Progenitor cell of endocrine pancreas (in vitro differentiated cells): ENCODE measurements around the gene PFN1. TPM values are rescaled to one million over a fixed set of nuclear protein-coding genes. Genes with fewer than 3 reads are reported as not detected.
A peak's percentile ranks its signal among the peaks of the same experiment; 100 is the strongest.

Experiments
- DNase-seq: peaks from one replicate; pipeline ENCODE4 v3.0.0; 2021; ENCODE audit warnings: low spot score; ENCODE audit not compliant: unreplicated experiment
- H3K27ac Mint-ChIP-seq: 2 replicates; pipeline ENCODE4 v1.8.0; 2021; ENCODE audit warnings: mild to moderate bottlenecking, moderate library complexity, mixed read lengths
- H3K27me3 Mint-ChIP-seq: 2 replicates; pipeline ENCODE4 v1.8.0; 2021; ENCODE audit warnings: mixed read lengths
- H3K36me3 Mint-ChIP-seq: 2 replicates; pipeline ENCODE4 v1.8.0; 2022; ENCODE audit warnings: mixed read lengths; ENCODE audit not compliant: insufficient read depth
- H3K4me1 Mint-ChIP-seq: 2 replicates; pipeline ENCODE4 v1.8.0; 2021; ENCODE audit warnings: low read depth, mixed read lengths
- H3K4me3 Mint-ChIP-seq: 2 replicates; pipeline ENCODE4 v1.8.0; 2021; ENCODE audit warnings: low read depth, mild to moderate bottlenecking, moderate library complexity, mixed read lengths
- H3K9me3 Mint-ChIP-seq: 2 replicates; pipeline ENCODE4 v1.8.0; 2021; ENCODE audit warnings: low read depth, mixed read lengths
- total RNA-seq: library from RNA; stranded (reverse); gene quantifications from 2 replicates; pipeline ENCODE4 v1.2.1, GENCODE V29; 2021
- TF ChIP-seq, protein P1 (sequence below): fragments of 200-600 bp; sonication (generic); IDR thresholded peaks from one replicate; pipeline ENCODE4 v1.5.0; 2021; ENCODE audit warnings: antibody characterized with exemption, mild to moderate bottlenecking; ENCODE audit not compliant: unreplicated experiment

The PFN1 gene
- total RNA-seq, 1 donor from 2014 or later = 372 TPM

DNA sequence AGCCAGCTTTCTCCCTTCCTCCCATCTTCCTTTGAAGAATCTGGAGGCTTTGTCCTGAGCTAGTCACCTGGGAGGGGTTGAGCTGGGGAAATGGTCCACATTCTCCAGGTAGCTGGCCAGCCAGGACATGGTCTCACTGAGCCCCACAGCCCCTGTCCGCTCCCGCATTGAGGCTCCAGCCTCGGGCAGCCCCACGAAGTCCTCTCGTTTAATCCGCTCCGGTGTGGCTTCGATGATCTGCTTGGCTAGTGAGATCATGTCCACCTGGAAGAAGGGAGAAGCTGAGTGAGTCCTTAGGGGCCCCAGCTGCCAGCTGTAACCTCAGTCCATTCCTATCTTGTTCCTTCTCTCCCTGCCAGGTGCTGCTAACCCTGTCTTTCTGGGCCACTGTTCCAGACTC, 21.9 kb upstream of the PFN1 start:
- H3K27me3 Mint-ChIP-seq = peaks cover 4% of the 10 kb centered on the region
- TF ChIP-seq, protein P1, sequence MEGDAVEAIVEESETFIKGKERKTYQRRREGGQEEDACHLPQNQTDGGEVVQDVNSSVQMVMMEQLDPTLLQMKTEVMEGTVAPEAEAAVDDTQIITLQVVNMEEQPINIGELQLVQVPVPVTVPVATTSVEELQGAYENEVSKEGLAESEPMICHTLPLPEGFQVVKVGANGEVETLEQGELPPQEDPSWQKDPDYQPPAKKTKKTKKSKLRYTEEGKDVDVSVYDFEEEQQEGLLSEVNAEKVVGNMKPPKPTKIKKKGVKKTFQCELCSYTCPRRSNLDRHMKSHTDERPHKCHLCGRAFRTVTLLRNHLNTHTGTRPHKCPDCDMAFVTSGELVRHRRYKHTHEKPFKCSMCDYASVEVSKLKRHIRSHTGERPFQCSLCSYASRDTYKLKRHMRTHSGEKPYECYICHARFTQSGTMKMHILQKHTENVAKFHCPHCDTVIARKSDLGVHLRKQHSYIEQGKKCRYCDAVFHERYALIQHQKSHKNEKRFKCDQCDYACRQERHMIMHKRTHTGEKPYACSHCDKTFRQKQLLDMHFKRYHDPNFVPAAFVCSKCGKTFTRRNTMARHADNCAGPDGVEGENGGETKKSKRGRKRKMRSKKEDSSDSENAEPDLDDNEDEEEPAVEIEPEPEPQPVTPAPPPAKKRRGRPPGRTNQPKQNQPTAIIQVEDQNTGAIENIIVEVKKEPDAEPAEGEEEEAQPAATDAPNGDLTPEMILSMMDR = no peak
- peak overlapping the region; percentile 54 for H3K4me3 Mint-ChIP-seq
- no peaks in the 10 kb centered on the region for H3K9me3 Mint-ChIP-seq
- no peak overlapping the region for H3K27ac Mint-ChIP-seq
- no peak for DNase-seq
- peaks cover 23% of the 10 kb centered on the region for H3K4me1 Mint-ChIP-seq
- peaks cover 22% of the 10 kb centered on the region for H3K36me3 Mint-ChIP-seq

DNA sequence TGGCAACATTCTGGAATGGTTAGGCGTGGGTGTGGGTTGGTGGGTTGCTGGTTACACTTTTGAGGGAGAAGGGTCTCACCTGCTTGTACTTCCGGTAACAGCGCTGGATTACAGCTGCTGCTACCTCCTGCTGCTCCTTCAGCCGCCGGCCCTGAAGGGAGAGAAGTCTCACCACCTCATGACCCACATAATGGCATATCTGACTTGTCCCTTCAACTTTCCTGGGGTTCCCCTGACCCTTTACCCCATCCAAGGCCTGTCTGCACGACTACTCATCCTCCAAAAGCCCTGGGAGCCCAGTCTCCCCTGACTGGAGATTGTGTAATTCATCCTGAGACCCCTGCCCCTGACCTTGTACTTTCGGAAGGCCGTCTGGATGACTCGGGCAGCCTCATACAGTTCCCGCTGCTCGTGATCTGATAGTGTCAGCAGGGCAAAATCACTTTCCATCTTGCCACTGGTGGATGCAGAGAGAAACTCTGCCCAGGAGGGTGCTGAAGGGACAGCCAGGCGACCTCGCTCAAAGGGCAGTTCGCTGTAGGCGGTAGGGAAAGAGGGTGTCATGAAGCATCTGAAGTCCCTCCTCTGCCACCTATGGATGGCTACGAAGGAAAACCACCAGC, 21.3 kb upstream of the PFN1 start:
- TF ChIP-seq, protein P1 = no peak
- H3K4me1 Mint-ChIP-seq = peaks cover 23% of the 10 kb centered on the region
- DNase-seq = no peak
- H3K27me3 Mint-ChIP-seq = no peaks in the 10 kb centered on the region
- H3K9me3 Mint-ChIP-seq = no peaks in the 10 kb centered on the region
- no peak overlapping the region for H3K4me3 Mint-ChIP-seq
- no peak overlapping the region for H3K27ac Mint-ChIP-seq
- peaks cover 19% of the 10 kb centered on the region for H3K36me3 Mint-ChIP-seq

- H3K4me3 Mint-ChIP-seq = no peak overlapping the region
- DNase-seq = no peak
- TF ChIP-seq, protein P1 = no peak
- H3K36me3 Mint-ChIP-seq = peaks cover 17% of the 10 kb centered on the region
- no peaks in the 10 kb centered on the region for H3K9me3 Mint-ChIP-seq
- no peaks in the 10 kb centered on the region for H3K27me3 Mint-ChIP-seq
- H3K4me1 Mint-ChIP-seq = peaks cover 23% of the 10 kb centered on the region
- no peak overlapping the region for H3K27ac Mint-ChIP-seq
These were observed 20.8 kb upstream of the PFN1 start for GRCh38 chr17:4969047-4969550.

GRCh38 chr17:4968486-4969046, 20.2 kb upstream of the PFN1 start:
- H3K27me3 Mint-ChIP-seq = no peaks in the 10 kb centered on the region
- H3K9me3 Mint-ChIP-seq = no peaks in the 10 kb centered on the region
- peaks cover 23% of the 10 kb centered on the region for H3K4me1 Mint-ChIP-seq
- peak; percentile 28 for DNase-seq
- TF ChIP-seq, protein P1 = no peak
- H3K36me3 Mint-ChIP-seq = peaks cover 15% of the 10 kb centered on the region
- H3K27ac Mint-ChIP-seq = no peak overlapping the region
- H3K4me3 Mint-ChIP-seq = no peak overlapping the region

- no peaks in the 10 kb centered on the region for H3K9me3 Mint-ChIP-seq
- H3K4me3 Mint-ChIP-seq = no peak within 1 kb of the TSS
- TF ChIP-seq, protein P1 = no peak
- peaks cover 13% of the 10 kb centered on the region for H3K36me3 Mint-ChIP-seq
- peak; percentile 94 for DNase-seq
- no peak within 1 kb of the TSS for H3K27ac Mint-ChIP-seq
- no peaks in the 10 kb centered on the region for H3K27me3 Mint-ChIP-seq
- peaks cover 23% of the 10 kb centered on the region for H3K4me1 Mint-ChIP-seq
These were observed 19.5 kb upstream of the PFN1 start, which contains the start of gene SPAG7 for GRCh38 chr17:4967539-4968485. Gene SPAG7, minus strand, starts transcription at chr17:4967817. Its CDS starts 13 bp downstream, at chr17:4967804.
